GM10266 (cell line): ENCODE data around the gene XRN2.

ENCODE experiments used
- DNase-seq: peaks from one replicate; pipeline ENCODE4 v3.0.0; 2012; ENCODE audit errors: extremely low spot score
- TF ChIP-seq, protein P1 (sequence below): IDR thresholded peaks from 2 replicates; pipeline ENCODE4 v1.5.1; 2012; ENCODE audit warnings: mild to moderate bottlenecking, low read depth; ENCODE audit not compliant: control insufficient read depth, insufficient read depth; ENCODE audit errors: missing control alignments

XRN2 gene

DNA sequence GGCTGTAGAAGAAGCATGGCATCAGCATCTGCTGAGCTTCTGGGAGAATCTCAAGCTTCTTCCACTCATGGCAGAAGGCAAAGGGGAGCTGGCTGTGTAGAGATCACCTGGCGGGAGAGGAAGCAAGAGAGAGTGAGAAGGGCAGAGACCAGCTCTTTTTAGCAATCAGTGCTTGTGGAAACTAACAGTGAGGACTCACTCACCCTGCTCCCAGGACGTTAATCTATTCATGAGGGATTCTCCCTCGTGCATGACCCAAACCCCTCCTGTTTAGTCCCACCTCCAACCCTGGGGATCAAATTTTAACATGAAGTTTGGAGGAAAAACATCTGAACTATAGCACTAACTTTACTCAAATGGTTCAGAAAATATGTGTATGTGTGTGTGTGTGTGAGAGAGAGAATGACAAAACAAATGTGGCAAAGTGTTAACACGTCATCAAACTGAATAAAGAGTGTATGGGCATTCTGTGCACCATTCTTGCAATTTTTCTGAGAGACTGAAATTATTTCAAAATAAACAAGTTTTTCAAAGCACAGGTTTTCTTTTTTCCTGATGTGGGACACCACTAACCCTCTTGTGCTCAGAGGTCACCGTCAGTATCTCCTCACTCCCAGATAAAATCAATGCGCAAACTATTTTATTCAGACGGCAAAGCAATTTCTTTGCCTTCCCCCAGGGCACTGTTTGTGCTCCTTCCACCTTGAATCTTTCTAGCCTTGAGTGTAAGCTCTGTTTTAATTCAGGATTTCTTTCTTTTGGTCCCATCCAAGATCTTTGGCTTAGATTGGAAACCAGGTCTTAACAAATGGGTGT is 23.2 kb upstream of the XRN2 start:
- DNase-seq: no peak
- TF ChIP-seq, protein P1, sequence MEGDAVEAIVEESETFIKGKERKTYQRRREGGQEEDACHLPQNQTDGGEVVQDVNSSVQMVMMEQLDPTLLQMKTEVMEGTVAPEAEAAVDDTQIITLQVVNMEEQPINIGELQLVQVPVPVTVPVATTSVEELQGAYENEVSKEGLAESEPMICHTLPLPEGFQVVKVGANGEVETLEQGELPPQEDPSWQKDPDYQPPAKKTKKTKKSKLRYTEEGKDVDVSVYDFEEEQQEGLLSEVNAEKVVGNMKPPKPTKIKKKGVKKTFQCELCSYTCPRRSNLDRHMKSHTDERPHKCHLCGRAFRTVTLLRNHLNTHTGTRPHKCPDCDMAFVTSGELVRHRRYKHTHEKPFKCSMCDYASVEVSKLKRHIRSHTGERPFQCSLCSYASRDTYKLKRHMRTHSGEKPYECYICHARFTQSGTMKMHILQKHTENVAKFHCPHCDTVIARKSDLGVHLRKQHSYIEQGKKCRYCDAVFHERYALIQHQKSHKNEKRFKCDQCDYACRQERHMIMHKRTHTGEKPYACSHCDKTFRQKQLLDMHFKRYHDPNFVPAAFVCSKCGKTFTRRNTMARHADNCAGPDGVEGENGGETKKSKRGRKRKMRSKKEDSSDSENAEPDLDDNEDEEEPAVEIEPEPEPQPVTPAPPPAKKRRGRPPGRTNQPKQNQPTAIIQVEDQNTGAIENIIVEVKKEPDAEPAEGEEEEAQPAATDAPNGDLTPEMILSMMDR: no peak

DNA sequence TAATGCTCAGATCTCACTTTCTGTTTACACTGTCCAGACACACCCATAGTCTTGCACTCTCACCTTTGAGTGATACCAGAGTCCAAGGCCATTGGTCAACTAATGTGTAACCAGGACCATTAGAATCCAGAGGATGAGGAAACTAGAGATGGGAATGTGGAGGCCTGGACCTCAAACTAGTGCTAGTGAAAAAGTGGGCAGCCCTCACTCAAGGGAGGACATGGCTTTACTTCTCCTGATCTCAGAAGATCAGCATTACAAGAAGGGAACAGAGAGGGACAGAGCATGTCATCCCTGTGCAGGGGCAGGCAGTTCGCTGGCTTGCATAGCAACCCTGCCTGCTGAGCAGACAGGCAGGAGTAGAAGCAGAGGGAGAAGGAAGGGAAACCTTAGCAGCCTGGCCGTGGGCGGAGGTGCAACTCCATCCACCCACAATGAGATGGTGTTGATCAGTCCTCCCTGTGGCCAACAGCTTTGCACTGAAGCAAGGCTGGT is 22.6 kb upstream of the XRN2 start:
- DNase-seq: no peak
- TF ChIP-seq, protein P1: no peak

DNA sequence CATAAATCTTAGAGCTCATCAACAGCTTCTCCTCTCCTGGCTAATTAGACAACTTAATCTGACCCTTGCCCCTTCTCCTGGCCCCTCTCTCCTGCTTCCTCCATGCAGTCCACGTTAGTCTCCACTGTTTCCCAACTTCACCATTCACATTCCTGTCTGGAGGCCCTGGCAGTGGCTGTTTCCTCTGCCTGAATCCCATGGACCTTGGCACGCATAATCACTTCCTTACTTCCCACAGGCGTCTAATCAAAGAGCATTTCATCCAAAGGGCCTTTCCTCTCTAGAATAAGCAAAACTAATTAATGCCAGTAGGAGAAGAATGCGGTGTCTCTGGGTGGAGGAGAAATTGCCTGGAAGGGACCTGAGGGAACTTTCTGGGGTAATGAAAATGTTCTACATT is 16.4 kb upstream of the XRN2 start:
- no peak for DNase-seq
- TF ChIP-seq, protein P1: no peak

DNA sequence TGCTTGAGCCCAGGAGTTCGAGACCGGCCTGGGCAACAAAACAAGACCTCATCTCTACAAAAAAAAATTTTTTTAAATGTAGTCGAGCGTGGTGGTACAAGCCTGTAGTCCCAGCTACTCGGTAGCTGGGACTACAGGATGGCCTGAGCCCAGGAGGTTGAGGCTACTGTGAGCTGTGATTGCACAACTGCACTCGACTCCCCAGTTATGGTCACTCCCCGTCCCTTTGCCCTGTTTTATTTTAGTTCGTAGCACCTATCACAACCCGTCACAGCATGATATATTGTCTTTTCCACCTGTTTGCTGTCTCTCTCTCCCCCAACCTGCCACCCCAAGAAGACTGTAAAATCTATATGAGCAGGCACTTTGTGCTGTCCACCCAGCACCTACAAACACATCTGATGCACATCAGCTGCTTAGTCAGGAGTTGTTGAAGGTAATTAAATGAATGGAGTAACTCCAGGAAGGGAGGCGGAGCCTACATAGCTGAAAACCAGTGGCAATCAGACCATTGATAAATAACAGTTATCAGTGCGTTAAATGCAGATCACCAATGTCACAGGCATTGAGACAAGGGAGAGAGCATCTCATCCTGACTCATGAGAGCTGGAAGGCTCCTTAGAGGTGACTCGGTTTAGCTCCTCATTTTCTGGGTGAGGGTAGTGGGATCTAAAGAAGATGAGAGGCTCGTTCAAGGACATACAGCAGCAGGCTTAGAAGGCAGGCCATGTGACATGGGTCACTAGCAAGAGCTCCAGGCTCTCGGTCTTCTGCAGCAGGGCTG is 14.4 kb upstream of the XRN2 start:
- no peak for DNase-seq
- TF ChIP-seq, protein P1: no peak

DNA sequence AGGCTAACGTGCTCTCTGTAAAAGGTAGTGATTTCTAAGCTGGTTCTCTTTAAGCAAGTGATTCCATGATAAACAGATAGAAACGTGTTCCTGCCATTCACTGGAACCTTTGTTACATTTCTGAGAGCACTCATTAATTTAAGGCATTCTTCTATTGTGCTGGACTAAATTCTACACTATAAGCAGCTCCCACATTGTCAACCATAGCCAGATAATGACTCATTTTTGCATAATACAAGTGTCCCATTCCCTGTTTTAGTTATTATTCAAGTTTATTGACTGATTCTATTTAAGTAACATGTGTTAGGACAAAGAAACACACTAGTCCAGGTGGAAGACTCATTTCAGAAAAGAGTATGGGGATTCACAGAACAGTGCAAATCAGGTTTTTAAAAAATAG is 13.5 kb upstream of the XRN2 start:
- TF ChIP-seq, protein P1: no peak
- no peak for DNase-seq

GRCh38 chr20:21291026-21291425 is 12.1 kb upstream of the XRN2 start:
- DNase-seq: no peak
- TF ChIP-seq, protein P1: no peak

GRCh38 chr20:21294755-21295154 is 8.4 kb upstream of the XRN2 start:
- no peak for DNase-seq
- TF ChIP-seq, protein P1: no peak
